Stimulated activated CD8-positive, alpha-beta memory T cell treated with anti-CD3 and anti-CD28 coated beads, Interleukin-7, amount 100 ng/mL, for 1 hour (primary cell): ENCODE data around the gene BTNL2.
"Not testable (repeated sequence)": the region's sequence is repeated elsewhere in the genome, so short reads cannot be mapped to it uniquely, and the experiment has no call there.

ENCODE experiments used
- DNase-seq, 2 donors: peaks; one replicate each; pipeline ENCODE4 v3.0.0-alpha.2; 2020; ENCODE audit warnings: low read depth in 2 of 2

The BTNL2 gene

DNA sequence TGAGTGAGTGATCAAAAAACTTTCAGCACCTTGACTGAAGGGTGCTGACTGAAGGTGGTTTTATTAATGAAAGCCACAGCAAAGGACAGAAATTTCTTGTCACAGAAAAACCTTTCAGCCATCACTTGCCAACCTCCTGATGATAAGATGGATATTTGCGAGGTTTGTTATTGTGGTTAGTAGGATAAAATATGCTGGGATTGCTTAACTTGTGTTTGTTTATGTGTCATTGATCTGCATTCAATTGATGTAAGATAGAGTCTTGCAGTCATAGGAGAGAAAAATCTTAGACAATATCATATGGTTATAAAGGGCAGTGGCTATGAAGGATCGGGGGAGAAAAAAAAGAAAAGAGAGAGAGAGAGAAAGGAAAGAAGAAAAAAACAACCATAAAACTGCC, 36.5 kb downstream of the BTNL2 start:
- DNase-seq: no peak

DNA sequence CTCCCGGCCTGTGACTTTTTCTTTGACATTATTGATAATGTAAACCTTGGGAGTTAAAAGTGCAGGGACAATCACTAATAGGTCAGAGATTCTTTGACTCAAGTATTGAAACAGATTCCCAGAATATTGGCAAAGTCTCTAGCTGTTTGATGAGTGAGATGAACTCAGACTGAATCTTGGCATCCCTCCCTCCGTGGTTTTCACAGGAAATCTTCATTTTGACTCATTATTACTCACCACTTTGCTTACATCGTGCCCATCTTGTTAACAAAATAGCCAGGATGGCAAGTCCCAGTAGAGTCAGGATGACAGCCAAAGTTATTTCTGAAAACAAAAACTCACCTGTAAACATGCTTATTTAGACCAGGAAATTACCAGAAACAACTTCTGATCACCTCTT, 37.3 kb downstream of the BTNL2 start:
- DNase-seq: no peak

DNA sequence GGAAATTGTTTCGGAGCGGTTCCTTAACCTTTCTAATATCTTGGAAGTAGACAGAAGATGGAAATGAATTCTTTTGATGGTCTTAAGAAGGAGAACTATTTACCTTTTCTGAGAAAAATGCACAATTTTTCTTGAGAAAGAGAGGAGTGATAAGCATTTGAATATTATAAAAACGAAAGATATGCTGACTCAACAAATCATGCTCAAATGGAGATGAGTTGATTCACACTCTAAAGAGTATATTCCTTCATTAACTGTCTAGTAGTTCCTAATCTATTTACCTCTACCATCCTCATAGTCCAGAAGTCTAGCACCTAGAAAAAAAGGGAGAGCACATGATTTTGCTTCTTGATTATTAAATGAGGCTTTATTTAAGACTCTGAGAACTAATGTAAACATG, 39.3 kb downstream of the BTNL2 start:
- no peak for DNase-seq

GRCh38 chr6:32359225-32359624, 47.8 kb downstream of the BTNL2 start:
- DNase-seq: not testable (repeated sequence)

GRCh38 chr6:32358548-32358947, 48.4 kb downstream of the BTNL2 start:
- DNase-seq: not testable (repeated sequence)

- no peak for DNase-seq
These were observed 52.0 kb downstream of the BTNL2 start for GRCh38 chr6:32355018-32355417.

- DNase-seq: no peak
These were observed 53.6 kb downstream of the BTNL2 start for GRCh38 chr6:32353348-32353747.
